ENCODE data around the gene HMGCLL1. TPM values are rescaled to one million over a fixed set of nuclear protein-coding genes. Genes with fewer than 3 reads are reported as not detected.

Gene HMGCLL1
- total and polyA plus RNA-seq, 4 donors = 0.24 to 0.93 (median 0.66) TPM

- TF ChIP-seq ATF3 (IDR thresholded peaks at IDR 0.05) (no peak), HNF4A (conservative IDR thresholded peaks at IDR 0.05) (no peak), SP1 (IDR thresholded peaks at IDR 0.05) (no peak), EGR1 (IDR thresholded peaks at IDR 0.05; ENCODE audit: low read depth in 2 of 2) (no peak), FOXA2 (IDR thresholded peaks at IDR 0.05) (no peak), ZBTB33 (IDR thresholded peaks at IDR 0.05) (no peak), GABPA (IDR thresholded peaks at IDR 0.05 in 1 of 2, conservative IDR thresholded peaks at IDR 0.05 in 1 of 2) (no peak), CTCF (IDR thresholded peaks at IDR 0.05; ENCODE audit: low read depth, low read length, missing input control) (no peak), NR2F2 (IDR thresholded peaks at IDR 0.05) (no peak), YY1 (IDR thresholded peaks at IDR 0.05) (no peak), TAF1 (conservative IDR thresholded peaks at IDR 0.05) (no peak), JUND (IDR thresholded peaks at IDR 0.05) (no peak), REST (IDR thresholded peaks at IDR 0.05) (no peak), FOXA1 (IDR thresholded peaks at IDR 0.05) (no peak), RXRA (IDR thresholded peaks at IDR 0.05) (no peak), MAX (IDR thresholded peaks at IDR 0.05) (no peak), HNF4G (IDR thresholded peaks at IDR 0.05) (no peak), RAD21 (IDR thresholded peaks at IDR 0.05) (no peak)
- Histone ChIP-seq H3K4me3 (ENCODE audit: low read depth in 1 of 3, low read length in 3 of 3) (no peak overlapping the region), H3K27ac (ENCODE audit: low read depth in 1 of 2, low read length in 2 of 2) (no peak overlapping the region), H3K27me3 (ENCODE audit: control insufficient read depth in 4 of 4, insufficient read depth in 4 of 4, low read length in 3 of 4) (peaks cover 0 to 3% (median 2%) of the 10 kb centered on the region in 4 donors), H3K4me1 (ENCODE audit: control insufficient read depth in 4 of 4, insufficient read depth in 4 of 4, low read length in 3 of 4) (no peaks in the 10 kb centered on the region), H3K9me3 (ENCODE audit: control insufficient read depth in 4 of 4, low read length in 3 of 4) (no peaks in the 10 kb centered on the region), H3K36me3 (ENCODE audit: control insufficient read depth in 4 of 4, insufficient read depth in 3 of 4, low read depth in 1 of 4, low read length in 3 of 4) (no peaks in the 10 kb centered on the region), H3K9ac (ENCODE audit: low read depth in 1 of 2, low read length in 2 of 2) (no peak overlapping the region)
- WGBS = 83% methylated on average over 4 of the region's 4 CpGs
- DNase-seq (ENCODE audit: low spot score) = no peak
These were observed 35.2 kb downstream of the HMGCLL1 start for GRCh38 chr6:55543633-55544309.
